GM18868 (cell line): ENCODE measurements around the gene MYLK.
"Not testable (repeated sequence)": the region's sequence is repeated elsewhere in the genome, so short reads cannot be mapped to it uniquely, and the experiment has no call there.

Experiments
- ATAC-seq: cut with Tn5 transposase; IDR thresholded peaks from one replicate; pipeline ENCODE4 v1.9.1; 2021; ENCODE audit warnings: mild to moderate bottlenecking, moderate library complexity; ENCODE audit not compliant: unreplicated experiment

Gene MYLK

GRCh38 chr3:123610331-123610730 lies 273.8 kb downstream of the MYLK start:
- ATAC-seq: peak; percentile 94

DNA sequence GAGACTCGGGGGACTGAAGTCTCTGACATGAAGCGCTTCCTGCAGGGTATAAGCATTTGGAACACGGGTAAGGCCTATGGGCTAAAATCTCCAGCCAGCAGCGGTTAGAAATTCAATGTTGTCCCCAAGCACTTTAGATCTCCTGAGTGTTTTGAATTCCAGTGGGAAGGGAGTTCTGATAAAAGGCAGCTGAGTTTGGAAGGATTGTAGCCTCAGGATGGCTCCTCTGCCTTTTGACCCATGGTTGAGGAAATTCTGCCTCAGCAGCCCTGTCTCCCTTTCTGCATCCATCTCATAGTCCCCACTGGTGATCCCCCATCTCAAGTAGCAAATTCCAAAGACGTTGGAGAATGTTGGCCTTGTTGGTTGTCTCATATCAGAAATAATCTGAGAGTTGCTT lies 275.1 kb downstream of the MYLK start:
- no peak for ATAC-seq

- ATAC-seq: no peak
Measured at GRCh38 chr3:123608263-123608937, 275.7 kb downstream of the MYLK start.

DNA sequence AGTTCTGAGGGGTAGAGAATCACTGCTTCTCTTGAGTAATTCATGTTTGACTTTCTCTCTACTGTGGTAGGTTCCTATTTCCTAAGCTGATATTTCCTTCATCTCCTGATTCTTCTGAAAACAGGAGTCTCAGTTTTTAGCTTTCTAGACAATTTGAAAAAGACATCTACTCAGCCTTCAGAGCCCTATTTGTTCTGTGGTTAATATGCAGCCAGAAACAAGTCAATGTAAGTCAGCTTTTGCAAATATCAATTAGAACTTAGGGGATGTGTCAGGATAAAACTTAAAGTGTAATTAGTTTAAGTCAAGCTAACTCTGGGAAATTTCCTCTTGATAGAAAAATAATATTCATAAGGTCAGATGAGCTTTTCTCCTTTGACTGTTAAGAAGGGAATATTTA lies 277.6 kb downstream of the MYLK start:
- ATAC-seq: no peak

DNA sequence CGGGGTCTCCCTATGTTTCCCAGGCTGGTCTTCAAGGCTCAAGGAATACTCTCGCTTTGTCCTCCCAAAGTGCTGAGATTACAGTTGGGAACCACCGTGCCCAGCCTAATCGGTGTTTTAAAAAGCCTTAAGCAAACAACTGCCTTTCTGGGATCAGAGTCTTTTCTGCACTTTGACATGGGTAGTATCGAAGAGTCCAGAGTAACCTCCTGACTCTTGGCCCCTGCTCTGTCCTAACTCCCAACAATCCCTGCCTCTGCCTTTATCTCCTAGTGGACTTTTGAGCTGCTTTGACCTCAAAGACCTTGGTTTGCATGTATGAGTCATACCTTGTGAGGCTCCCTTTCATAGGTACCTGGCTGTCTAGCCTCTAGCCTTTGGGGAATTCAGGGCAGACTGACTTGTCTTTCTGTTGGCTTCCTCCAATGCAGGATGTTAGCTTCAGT lies 278.3 kb downstream of the MYLK start:
- ATAC-seq: peak; percentile 64

- ATAC-seq: not testable (repeated sequence)
Measured at GRCh38 chr3:123603153-123603552, 281.0 kb downstream of the MYLK start.

DNA sequence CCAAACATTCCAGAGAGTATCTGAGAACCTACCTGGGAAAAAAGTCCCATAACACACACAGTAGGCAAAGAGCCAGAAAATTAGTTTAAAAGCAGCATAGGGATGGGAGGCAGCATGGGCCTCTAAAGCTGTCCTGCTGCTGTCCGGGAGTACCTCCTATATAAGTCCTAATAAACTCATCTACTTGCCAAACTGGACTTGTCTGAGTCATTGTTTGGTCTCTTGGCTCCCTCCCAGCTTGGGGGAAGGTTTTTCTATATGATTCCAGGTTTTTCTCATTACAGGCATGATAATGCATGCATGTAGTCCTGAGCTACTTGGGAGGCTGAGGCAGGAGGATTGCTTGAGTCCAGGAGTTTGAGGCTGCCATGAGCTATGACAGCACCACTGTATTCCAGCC lies 281.8 kb downstream of the MYLK start:
- ATAC-seq: no peak

GRCh38 chr3:123600863-123601262 lies 283.3 kb downstream of the MYLK start:
- ATAC-seq: not testable (repeated sequence)

DNA sequence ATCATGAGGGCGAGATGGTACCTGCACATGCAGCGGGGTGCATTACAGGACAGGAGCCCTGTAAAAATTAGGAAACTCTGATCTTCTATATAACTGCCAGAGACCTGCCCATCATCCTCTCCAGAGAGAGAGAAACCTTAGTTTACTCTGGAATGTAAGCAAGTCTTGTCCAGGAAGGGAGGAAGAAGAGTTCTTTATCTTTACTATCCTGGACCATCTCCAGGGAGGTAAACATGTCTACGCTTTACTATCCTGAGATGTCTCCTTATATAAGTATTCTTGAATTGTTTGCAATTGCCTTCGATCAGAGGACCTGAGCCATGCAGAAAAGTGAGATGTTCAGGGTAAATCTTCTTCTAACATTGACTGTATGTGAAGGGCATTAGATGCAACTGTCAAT lies 286.6 kb downstream of the MYLK start:
- no peak for ATAC-seq

DNA sequence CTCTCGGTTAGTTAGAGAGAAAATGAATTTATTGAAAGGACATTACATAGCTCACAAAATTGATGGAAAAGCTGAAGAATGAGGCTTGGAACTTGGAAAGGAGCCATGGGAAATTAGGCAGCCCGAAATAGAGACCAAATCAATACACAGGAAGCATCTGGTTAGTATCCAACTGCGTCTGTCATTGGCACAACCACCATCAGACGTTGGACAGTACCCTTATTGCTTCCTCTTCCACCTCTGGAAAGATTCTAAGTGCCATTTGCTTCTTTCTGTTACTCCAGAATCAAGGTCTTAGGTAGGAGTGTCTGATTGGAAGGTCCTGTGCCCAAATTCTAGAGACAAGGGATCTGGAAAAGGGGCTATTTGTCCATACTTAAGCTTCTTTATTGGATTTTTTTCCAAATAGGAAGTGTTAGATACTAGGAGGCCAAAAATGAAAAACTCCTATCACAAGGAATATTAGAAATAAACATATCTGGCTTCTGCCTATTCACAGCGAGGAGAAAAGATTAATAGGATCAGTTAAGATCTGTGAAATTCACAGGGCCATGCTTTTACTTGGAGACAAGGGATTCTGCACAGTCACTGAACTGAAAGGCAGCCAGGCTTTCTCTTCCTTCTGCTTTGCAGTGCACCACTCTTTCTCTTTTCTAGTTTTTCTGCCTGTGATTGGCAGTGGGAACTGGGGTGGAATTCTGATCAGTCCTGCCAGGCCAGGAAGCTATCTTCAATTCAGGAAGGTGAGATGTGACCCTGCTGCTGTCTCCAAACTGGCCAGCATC lies 288.5 kb downstream of the MYLK start:
- no peak for ATAC-seq

- no peak for ATAC-seq
Measured at GRCh38 chr3:123593381-123593780, 290.8 kb downstream of the MYLK start.

DNA sequence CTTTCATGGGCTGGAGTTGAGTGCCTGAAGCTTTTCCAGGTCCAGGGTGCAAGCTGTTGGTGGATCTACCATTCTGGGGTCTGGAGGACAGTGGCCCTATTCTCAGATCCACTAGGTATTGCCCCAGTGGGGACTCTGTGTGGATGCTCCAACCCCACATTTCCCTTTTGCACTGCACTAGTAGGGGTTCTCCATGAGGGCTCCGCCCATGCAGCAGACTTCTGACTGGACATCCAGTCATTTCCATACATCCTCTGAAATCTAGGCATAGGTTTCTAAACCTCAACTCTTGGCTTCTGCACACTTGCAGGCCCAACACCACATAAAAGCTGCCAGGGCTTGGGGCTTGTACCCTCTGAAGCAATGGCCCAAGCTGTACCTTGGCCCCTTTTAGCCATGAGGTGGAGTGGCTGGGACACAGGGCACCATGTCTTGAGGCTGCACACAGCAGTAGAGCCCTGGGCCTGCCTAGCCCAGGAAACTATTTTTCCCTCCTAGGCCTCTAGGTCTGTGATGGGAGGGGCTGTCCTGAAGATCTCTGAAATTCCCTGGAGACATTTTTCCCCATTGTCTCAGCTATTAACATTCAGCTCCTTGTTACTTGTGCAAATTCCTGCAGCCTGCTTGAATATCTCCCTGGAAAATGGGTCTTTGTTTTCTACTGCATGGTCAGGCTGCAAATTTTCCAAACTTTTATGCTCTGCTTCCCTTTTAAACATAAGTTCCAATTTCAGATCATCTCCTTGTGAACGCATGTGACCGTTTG lies 293.3 kb downstream of the MYLK start:
- ATAC-seq: no peak

GRCh38 chr3:123587401-123587800 lies 296.7 kb downstream of the MYLK start:
- no peak for ATAC-seq

DNA sequence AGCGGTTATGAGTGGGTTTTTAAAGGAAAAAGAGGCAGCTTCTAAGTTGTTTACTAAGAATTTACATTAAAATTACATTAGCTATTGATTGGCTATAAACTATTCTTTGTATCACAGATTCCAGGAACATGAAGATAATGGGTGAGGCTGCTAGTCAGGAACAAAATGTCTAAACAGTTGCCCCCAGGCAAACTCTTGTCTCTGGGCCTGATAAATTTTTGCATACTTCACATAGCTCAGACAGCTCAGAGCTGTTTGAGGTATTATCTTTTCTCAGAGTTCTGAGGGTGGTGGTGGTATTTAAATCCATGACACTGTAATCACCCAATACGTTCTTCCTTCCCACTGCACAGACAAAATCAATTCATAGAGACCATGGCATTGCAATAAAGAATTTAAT lies 297.2 kb downstream of the MYLK start:
- ATAC-seq: no peak

DNA sequence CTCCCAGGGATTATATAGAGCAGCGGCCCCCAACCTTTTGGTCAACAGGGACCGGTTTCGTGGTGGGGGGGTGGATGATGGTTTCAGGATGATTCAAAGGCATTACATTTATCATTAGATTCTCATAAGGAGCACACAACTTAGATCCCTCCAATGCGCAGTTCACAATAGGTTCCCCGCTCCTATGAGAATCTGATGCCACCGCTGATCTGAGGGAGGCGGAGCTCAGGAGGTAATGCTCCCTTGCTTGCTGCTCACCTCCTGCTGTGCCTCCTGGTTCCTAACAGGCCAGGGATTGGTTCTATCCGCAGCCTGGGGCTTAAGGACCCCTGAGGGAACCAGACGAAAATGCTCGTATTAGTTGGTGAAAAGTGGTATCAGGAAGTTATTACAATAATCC lies 298.0 kb downstream of the MYLK start:
- no peak for ATAC-seq

DNA sequence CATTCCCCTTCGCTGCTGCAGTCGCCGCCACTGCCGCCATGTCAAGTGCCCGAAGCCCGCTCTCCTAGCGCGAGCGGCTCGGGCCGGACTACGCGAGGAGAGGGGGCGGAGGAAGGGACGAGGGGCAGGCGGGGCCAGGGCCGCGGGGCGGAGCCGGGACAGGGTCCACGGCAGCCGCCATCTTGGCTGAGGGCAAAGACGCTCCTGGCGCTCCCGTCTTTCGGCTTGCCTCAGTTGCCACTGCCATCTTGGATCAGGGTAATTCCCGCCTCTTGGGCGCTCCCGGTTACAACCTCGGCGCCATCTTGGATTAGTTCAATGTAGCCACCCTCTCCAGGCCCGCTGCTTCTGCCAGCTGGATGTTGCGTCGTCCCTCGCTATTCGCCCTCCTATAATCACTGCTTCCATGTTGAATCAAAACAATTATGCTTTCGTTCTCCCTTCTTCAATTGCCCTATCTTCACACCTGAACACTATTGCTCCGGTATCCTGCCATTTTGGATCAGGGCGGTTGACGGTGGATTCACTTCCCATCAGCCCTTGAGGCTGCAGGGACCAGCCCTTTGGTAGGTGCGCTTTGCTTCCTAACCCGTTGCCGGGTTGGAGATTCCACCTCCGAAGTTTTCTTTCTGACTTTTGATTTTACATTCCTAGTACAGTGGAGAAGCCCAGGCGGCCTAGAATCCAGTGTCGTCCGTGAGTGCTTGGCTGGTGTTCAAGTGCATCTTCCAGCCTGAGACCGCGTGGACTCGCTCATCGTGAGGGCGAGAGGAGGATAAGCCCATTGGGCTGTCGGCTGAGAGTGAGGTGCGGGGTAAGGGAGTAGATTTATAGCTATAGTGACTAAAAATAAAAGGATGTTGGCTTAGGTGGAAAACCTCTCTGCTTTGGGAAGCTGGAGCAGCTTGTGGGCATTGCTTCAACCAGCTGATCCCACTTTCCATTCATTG lies 298.9 kb downstream of the MYLK start, which contains the start of gene HACD2:
TSS of gene HACD2 (minus strand) at position 66 of the 950 bp plus-strand sequence. CDS start at position 40, 26 bp downstream.
- ATAC-seq: peak; percentile 90

GRCh38 chr3:123584284-123584987 lies 299.7 kb downstream of the MYLK start:
- ATAC-seq: peak; percentile 33

- no peak for ATAC-seq
Measured at GRCh38 chr3:123583561-123583960, 300.6 kb downstream of the MYLK start.

- ATAC-seq: no peak
Measured at GRCh38 chr3:123582315-123582714, 301.8 kb downstream of the MYLK start.

GRCh38 chr3:123576122-123576521 lies 308.0 kb downstream of the MYLK start:
- ATAC-seq: peak; percentile 80
